LNCaP clone FGC (cell line): Measurements from ENCODE around the gene TRIM8.

Experiments
- DNase-seq: peaks from one replicate; pipeline ENCODE4 v3.0.0-alpha.2; 2011; ENCODE audit warnings: low read depth
- H3K4me3 ChIP-seq: 2 replicates; pipeline ENCODE4 v1.5.1; 2011; ENCODE audit warnings: mild to moderate bottlenecking, low read depth, low read length, control low read depth
- TF ChIP-seq, protein P1 (sequence below): IDR thresholded peaks from 2 replicates; pipeline ENCODE4 v1.5.1; 2012; ENCODE audit warnings: mild to moderate bottlenecking; ENCODE audit not compliant: control insufficient read depth, insufficient read depth; ENCODE audit errors: extremely low read depth

Gene TRIM8

DNA sequence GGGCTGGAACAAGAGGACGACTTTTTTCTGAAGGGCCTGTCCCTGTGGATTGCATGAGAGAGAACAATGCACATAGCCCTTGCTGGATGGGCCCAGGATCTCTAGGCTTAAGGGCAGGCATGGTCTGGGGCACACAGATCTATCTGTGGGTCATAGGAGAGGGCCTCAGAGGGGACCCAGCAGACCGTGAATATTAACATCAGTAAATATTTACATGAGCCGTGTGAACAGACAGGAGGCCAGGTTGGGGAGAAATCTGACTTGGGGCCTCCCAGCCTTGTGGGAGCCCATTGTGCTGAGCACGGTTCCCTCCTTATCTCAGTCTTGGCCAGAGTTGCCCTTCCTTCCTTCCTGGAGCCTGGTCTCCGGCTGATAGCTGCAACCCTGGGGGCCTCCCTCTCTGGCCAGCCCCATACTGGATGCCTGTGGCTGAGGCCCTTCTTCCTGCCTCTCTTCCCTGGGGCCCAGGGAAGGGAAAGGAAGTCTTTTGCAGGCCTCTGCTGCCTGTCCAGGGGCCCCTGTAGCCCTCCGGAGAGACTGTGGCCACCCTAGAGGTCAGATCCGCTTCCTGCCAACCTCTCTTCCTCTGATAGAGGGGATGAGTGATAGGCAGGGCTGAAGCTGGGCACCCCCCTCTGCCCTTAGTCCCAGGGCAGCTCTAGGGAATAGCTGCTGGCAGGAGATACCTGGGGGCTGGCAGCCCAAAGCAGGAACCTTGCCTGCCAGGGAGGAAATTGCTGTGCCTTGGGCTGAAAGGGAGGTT is 44.5 kb upstream of the TRIM8 start:
- no peak for DNase-seq
- TF ChIP-seq, protein P1, sequence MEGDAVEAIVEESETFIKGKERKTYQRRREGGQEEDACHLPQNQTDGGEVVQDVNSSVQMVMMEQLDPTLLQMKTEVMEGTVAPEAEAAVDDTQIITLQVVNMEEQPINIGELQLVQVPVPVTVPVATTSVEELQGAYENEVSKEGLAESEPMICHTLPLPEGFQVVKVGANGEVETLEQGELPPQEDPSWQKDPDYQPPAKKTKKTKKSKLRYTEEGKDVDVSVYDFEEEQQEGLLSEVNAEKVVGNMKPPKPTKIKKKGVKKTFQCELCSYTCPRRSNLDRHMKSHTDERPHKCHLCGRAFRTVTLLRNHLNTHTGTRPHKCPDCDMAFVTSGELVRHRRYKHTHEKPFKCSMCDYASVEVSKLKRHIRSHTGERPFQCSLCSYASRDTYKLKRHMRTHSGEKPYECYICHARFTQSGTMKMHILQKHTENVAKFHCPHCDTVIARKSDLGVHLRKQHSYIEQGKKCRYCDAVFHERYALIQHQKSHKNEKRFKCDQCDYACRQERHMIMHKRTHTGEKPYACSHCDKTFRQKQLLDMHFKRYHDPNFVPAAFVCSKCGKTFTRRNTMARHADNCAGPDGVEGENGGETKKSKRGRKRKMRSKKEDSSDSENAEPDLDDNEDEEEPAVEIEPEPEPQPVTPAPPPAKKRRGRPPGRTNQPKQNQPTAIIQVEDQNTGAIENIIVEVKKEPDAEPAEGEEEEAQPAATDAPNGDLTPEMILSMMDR, result no peak
- H3K4me3 ChIP-seq, result no peak overlapping the region

DNA sequence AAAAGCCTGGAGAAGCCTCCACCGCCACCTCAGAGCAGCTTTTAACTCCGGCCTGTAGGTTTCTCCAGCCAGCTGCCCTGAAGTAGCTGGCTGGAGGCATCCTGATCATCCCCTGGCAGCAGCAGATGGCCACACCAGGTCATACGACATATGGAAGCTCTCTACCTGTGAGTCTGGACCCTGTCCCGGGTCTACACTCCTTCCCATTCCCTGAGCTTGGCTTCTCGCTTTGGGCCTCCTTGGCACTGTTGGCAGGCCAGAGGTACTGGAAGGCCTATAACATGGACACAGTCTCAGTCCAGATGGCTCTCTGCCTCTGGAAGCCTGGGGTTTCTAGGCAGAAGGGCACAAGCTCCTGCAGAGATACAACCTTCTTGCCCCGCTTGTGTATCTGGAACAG is 43.5 kb upstream of the TRIM8 start:
- no peak for DNase-seq
- TF ChIP-seq, protein P1, result no peak
- no peak overlapping the region for H3K4me3 ChIP-seq

DNA sequence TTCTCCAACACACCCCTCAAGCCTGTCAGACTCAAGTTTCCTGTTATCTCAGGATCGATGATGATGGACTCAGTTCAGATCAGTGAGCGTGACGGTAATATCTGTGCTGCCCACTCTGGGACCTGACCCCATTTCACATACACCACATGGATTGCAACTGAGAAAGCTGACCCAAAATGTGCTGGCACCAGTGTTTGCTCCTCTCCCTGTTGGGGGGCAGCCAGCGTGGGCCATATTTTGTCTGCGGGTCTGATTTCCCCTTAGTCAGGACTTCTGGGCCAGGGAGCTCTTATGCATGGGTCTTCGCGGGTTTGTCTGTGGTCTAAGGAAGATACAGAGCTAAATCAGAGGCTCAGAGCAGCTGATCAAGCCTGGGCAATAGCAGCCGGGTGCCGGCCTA is 42.6 kb upstream of the TRIM8 start:
- no peak for DNase-seq
- TF ChIP-seq, protein P1, result no peak
- H3K4me3 ChIP-seq, result no peak overlapping the region

DNA sequence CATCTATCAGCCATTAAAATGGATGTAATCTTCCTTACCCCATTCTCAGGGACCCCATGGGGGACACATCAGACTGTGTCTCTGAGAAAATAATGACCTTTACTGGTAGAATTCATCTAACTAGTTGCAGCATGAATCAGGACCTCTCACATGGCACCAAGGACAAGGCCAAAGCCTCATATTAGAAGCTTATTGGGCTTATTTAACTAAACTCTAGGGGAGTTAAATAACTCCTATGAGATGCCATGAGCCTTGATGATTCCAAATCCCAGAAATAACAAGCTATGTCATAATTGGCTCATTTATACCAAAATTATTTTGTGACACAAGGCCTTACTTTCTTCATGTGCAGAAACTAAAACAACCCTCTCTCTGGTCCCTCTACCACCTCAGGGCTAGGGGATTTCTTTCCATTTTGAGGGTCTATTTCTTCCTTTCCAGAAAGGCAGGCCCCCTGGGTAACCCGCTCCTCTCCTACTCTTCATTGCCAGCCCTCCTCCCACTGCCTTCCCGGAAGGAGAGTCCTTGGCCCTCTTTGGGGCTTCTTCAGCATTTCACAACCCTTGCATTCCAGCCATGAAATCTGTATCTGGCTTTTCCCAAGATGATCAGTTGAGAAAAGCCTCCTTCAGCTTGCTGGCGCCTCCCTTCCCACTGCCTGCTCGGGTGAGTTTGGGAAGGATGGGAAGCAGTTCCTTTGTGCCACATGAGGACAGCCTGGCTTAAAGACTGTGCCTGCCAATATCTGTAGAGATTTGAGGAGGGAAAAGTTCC is 41.8 kb upstream of the TRIM8 start:
- DNase-seq, result no peak
- no peak overlapping the region for H3K4me3 ChIP-seq
- TF ChIP-seq, protein P1, result no peak

DNA sequence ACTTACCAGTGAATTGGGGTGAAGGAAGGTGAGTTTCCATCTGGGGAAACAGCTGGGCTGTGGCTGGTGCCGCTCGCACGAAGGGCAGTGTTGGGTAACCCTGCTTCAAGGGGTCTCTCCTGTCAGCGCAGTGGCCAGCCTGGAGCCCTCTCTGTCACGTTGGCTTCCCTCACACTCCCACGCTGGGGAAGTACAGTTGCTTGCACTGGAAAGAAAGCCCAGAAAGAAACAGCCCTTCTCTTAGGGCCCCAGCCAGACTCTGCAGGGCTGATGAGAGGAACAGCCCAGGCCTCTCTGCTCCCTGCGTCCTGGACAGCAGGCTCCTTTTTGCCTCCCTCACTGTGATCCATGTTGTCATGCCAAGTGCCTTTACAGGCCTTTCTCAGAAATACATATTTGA is 40.3 kb upstream of the TRIM8 start:
- DNase-seq, result no peak
- TF ChIP-seq, protein P1, result no peak
- no peak overlapping the region for H3K4me3 ChIP-seq

DNA sequence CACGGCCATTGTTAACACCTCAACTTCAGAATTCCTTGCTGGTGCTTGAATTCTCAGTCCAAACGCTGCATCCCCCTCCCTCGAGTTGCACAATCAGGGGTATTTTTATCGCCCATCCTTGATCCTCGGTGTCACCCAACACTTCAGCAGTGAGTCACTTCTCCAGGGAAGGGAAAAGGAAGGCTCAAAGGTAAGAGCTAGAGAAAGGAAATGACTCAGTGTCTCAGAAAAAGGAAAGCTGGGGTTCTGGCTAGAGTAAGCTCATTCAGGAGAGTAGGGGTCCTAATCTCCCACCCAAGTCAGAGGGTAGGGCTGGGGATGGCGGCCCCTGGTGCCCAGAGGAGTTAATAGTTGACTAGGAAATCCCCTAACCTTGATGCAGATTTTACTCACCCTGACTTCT is 39.8 kb upstream of the TRIM8 start:
- no peak overlapping the region for H3K4me3 ChIP-seq
- DNase-seq, result no peak
- TF ChIP-seq, protein P1, result no peak

DNA sequence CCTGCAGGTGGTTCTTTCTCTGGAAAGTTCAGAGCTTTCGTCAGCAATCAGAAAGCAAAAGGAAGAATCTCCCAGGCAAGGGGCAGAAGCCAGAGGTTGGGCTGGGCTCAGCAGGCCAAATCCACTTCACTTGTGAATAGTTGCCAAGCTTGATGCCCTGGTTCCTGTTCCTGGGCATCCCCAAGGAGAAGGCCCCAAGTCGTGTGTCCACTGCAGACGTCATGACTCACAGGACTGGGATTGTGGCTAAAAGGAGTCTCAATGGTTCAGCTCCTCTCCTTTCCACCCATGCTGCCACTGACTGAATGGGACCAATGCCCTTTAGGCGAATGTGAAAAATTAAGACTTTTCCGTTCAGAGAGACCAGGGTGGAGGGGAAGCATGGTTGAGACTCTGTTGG is 38.6 kb upstream of the TRIM8 start:
- no peak overlapping the region for H3K4me3 ChIP-seq
- TF ChIP-seq, protein P1, result no peak
- DNase-seq, result no peak
